Psoas muscle (tissue), 8 donors: ENCODE measurements around the gene PCED1B. TPM values are rescaled to one million over a fixed set of nuclear protein-coding genes. Genes with fewer than 3 reads are reported as not detected.

Source experiments
- ATAC-seq, 4 donors: fragments of 200-7000 bp; cut with Tn5 transposase; one replicate each; pipeline ENCODE4 v1.9.1; 2020; ENCODE audit warnings: moderate library complexity in 3 of 4, mild to moderate bottlenecking in 2 of 4
- DNase-seq, 2 donors: peaks; one replicate each; pipeline ENCODE4 v3.0.0-alpha.2; 2020
- H3K27ac ChIP-seq: fragments of 200-600 bp; one replicate; pipeline ENCODE4 v1.8.0; 2022
- H3K27me3 ChIP-seq, 3 donors: fragments of 200-600 bp in 1 of 3; one replicate each; pipeline versions ENCODE4 v1.6.1 to v1.8.0; 2013 to 2022; ENCODE audit warnings: low read length in 2 of 3, mild to moderate bottlenecking in 2 of 3, moderate library complexity in 1 of 3; ENCODE audit not compliant: insufficient read depth in 3 of 3
- H3K36me3 ChIP-seq, 2 donors: fragments of 200-600 bp in 1 of 2; one replicate each; pipeline versions ENCODE4 v1.6.1 to v1.8.0; 2013 to 2022; ENCODE audit warnings: low read depth in 1 of 2, mild to moderate bottlenecking in 1 of 2, moderate library complexity in 1 of 2; ENCODE audit not compliant: insufficient read depth in 1 of 2
- H3K4me1 ChIP-seq: fragments of 200-600 bp; one replicate; pipeline ENCODE4 v1.8.0; 2022
- H3K4me3 ChIP-seq: fragments of 200-600 bp; one replicate; pipeline ENCODE4 v1.8.0; 2022; ENCODE audit warnings: mild to moderate bottlenecking
- H3K9me3 ChIP-seq: fragments of 200-600 bp; one replicate; pipeline ENCODE4 v1.8.0; 2022
- WGBS, 3 donors: extraction: QIAGEN DNeasy Blood & Tissue Kit; methylation state at CpG; one replicate each; pipeline versions ENCODE4 v1.1.6 to v1.1.7; 2013; 5-methylcytosine and 5-hydroxymethylcytosine counted together
- intact Hi-C, 2 donors: fragments of 100-400 bp; cut with DNase I; formaldehyde crosslinking; loops; one replicate each; pipeline versions ENCODE4 v1.11.0 to v1.14.2; 2022
- polyA plus RNA-seq, 3 donors: library from polyadenylated mRNA; stranded (reverse); fragments of 200-250 nt; gene quantifications; one replicate each; pipeline ENCODE4 v1.2.3, GENCODE V29; 2013
- total RNA-seq, 4 donors: library from RNA; stranded (reverse); fragmentation: NEBNext Ultra II Directional in 2 of 4; extraction: Animal tissue kit (Norgen Biotek cat#: 25700) in 2 of 4; gene quantifications; one replicate each; pipeline versions ENCODE4 v1.2.1 to v1.2.4, GENCODE V29; 2021 to 2023
- TF ChIP-seq, protein P1 (sequence below): fragments of 200-600 bp; IDR thresholded peaks from one replicate; pipeline ENCODE4 v1.8.0; 2022; ENCODE audit warnings: antibody characterized with exemption
- donor health status: healthy with polysubstance abuse.
- donor health status: DM: no; HTN: no; CAD: no; lungs with moderate emphysema.
- donor health status: Bipolar disorder and iron deficiency.
- donor health status: healthy.
- donor health status: DM: yes; HTN: yes; CAD: no.
- donor health status: DM: no; HTN: no; CAD: no.
- donor health status: DM: no; HTN: no; CAD: no.
- donor health status: DM: yes; HTN: yes; CAD: no.

PCED1B gene
- total and polyA plus RNA-seq, 7 donors = 0.18 to 1.2 (median 0.38) TPM

DNA sequence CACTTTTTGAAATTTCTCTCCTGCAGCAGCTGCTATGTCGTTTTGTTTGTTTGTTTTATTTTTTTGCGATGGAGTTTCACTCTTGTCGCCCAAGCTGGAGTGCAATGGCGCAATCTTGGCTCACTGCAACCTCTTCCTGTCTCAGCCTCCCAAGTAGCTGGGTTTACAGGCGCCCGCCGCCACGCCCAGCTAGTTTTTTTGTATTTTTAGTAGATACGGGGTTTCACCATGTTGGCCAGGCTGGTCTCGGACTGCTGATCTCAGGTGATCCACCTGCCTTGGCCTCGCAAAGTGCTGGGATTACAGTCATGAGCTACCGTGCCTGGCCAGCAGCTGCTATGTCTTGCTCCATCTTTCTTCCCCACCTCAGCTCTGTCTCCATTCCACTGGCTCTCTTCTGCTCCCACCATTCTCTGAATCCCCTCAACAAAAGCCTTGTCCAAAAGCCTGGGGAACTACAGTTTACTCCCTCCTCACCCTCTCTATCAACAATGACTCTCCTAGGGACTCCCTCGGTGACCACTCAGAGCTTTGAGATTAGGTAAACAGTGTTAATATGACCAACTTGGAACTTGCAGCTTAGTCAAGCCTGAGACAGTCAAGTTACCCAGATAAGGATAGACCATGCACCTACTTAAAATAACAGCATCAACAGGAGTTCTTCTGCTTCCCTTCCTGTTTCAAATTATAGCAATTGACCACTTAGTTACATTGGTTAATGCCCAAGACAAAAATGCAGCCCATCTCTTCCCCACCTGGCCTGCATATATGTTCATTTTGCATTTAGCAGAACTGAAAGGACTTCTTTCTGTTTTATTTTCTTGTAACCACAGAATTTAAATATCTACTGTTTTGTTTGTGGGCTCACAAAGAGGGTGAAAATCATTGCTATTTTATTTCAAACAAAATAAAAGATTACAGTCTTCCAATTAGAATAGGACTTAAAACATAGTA, 189.4 kb downstream of the PCED1B start:
- no peak for ATAC-seq
- no peaks in the 10 kb centered on the region for H3K9me3 ChIP-seq
- 90 to 92% (median 91%) methylated on average over 13 of the region's 13 CpGs for WGBS, 3 donors
- no peaks in the 10 kb centered on the region for H3K4me1 ChIP-seq
- H3K27ac ChIP-seq = no peak overlapping the region
- no peaks in the 10 kb centered on the region for H3K27me3 ChIP-seq
- intact Hi-C loops = no loop called here
- TF ChIP-seq, protein P1, sequence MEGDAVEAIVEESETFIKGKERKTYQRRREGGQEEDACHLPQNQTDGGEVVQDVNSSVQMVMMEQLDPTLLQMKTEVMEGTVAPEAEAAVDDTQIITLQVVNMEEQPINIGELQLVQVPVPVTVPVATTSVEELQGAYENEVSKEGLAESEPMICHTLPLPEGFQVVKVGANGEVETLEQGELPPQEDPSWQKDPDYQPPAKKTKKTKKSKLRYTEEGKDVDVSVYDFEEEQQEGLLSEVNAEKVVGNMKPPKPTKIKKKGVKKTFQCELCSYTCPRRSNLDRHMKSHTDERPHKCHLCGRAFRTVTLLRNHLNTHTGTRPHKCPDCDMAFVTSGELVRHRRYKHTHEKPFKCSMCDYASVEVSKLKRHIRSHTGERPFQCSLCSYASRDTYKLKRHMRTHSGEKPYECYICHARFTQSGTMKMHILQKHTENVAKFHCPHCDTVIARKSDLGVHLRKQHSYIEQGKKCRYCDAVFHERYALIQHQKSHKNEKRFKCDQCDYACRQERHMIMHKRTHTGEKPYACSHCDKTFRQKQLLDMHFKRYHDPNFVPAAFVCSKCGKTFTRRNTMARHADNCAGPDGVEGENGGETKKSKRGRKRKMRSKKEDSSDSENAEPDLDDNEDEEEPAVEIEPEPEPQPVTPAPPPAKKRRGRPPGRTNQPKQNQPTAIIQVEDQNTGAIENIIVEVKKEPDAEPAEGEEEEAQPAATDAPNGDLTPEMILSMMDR = no peak
- H3K4me3 ChIP-seq = no peak overlapping the region
- H3K36me3 ChIP-seq = no peaks in the 10 kb centered on the region
- DNase-seq = no peak

DNA sequence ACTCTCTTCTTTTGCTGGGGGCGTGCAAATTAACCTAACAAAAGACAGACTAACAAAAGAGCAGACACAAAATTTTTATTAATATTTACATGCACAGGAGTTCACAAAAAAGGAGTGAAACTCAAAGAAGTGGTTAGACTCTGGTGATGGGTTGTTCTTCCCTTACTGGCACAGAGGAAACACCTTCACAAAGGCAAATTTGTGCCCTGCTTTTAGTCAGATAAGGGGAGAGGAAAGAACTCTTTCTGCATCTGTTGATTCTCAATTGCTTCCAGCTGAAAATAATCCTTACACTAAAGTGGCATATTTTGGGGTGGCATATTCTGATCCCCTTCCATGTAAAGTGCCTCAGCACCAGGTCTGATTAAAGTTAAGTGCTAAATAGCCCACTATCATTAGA, 190.5 kb downstream of the PCED1B start:
- WGBS, 3 donors = 76 to 94% (median 91%) methylated on average over 1 of the region's 1 CpG
- H3K27me3 ChIP-seq = no peaks in the 10 kb centered on the region
- H3K36me3 ChIP-seq = no peaks in the 10 kb centered on the region
- ATAC-seq (no peak), DNase-seq (no peak)
- H3K4me3 ChIP-seq = no peak overlapping the region
- H3K4me1 ChIP-seq = no peaks in the 10 kb centered on the region
- H3K27ac ChIP-seq = no peak overlapping the region
- TF ChIP-seq, protein P1 = no peak
- intact Hi-C loops = no loop called here
- H3K9me3 ChIP-seq = no peaks in the 10 kb centered on the region

DNA sequence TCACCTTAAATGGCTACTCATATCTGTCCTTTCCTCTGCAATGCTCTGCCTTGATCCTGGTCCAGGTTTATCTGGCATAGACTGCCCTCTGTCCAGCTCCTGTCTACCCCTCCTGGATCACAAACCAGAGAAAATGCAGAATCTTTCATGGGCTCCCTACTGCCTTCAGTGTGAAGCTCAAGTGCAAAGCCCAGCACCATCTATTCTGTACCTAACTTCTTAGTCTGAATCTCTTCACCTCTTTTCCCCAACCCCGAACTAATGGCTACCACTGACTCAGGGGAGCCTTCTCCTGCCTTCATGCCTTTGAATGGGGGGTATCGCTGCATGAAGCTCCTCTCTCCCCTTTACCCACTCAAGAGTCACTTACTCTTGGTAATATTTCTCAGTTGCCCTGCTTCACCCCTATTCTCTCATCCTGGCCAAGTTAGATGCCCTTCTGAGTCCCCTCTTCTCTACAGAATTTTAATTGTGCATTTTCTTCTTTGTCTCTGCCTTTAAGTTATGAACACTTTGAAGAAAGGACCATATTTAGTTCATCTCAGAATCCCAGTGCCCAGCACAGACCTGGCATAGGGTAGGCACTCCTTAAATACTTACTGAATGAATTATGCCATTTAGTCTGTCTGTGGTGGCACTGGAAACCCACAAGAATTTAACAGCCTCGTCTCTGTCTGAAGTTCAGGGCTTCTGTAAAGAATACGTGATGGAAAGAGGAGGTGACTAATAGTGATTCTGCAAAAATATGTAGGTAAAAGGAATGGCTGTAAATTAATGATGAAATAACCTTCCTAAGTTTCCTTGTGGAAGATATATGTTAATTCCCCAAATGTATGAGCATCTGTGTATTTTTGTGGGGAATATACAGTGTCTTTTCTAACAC, 191.6 kb downstream of the PCED1B start:
- Histone ChIP-seq H3K9me3 (no peaks in the 10 kb centered on the region), H3K4me1 (no peaks in the 10 kb centered on the region), H3K36me3 (no peaks in the 10 kb centered on the region), H3K27ac (no peak overlapping the region), H3K27me3 (no peaks in the 10 kb centered on the region), H3K4me3 (no peak overlapping the region)
- ATAC-seq (no peak), DNase-seq (no peak)
- intact Hi-C loops = no loop called here
- WGBS, 3 donors = 66 to 74% (median 67%) methylated on average over 4 of the region's 4 CpGs
- TF ChIP-seq, protein P1 = no peak

DNA sequence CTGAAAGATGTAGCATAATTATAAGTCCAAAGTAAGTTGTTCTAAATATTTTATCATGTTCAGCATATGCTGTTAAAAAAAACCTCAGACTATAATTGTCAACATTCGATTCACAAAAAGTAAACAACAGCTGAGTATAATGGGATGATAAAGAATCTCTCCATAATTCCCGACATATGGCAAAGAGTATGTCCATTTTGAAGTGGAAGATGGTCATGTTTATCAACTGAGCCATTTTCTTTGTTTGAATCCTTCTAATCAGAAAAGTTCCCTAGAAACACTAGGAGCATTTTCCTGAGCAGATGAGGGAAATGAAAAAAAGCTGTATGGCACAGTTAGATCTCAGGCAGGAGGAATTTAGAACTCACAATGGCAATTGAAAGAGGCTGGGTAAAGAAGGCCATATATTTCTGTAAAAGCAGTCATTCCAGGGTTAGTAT, 192.4 kb downstream of the PCED1B start:
- Histone ChIP-seq H3K36me3 (no peaks in the 10 kb centered on the region), H3K27ac (no peak overlapping the region), H3K4me1 (no peaks in the 10 kb centered on the region), H3K27me3 (no peaks in the 10 kb centered on the region), H3K4me3 (no peak overlapping the region), H3K9me3 (no peaks in the 10 kb centered on the region)
- TF ChIP-seq, protein P1 = no peak
- ATAC-seq (no peak), DNase-seq (no peak)
- 75 to 79% (median 78%) methylated on average over 2 of the region's 2 CpGs for WGBS, 3 donors
- intact Hi-C loops = no loop called here
